Mesenchymal stem cell (in vitro differentiated cells and primary cell): ENCODE data around the gene KCNK15.

Experiments
- DNase-seq: peaks from one replicate; pipeline ENCODE4 v3.0.0-alpha.2; 2013
- H2AFZ ChIP-seq: one replicate; pipeline ENCODE4 v1.6.1; 2013; ENCODE audit warnings: low read depth, mild to moderate bottlenecking, control low read depth, inconsistent platforms, low read length, moderate library complexity
- H2AK5ac ChIP-seq: 2 replicates; pipeline ENCODE4 v1.6.1; 2013; ENCODE audit warnings: low read length, moderate library complexity, mild to moderate bottlenecking, inconsistent platforms; ENCODE audit not compliant: severe bottlenecking
- H2BK120ac ChIP-seq: one replicate; pipeline ENCODE4 v1.6.1; 2013; ENCODE audit warnings: low read depth, mild to moderate bottlenecking, inconsistent platforms, low read length, moderate library complexity
- H2BK12ac ChIP-seq, 2 experiments: one replicate each; pipeline ENCODE4 v1.6.1; 2013; ENCODE audit warnings: inconsistent platforms in 2 of 2, low read length in 2 of 2, mild to moderate bottlenecking in 2 of 2, moderate library complexity in 2 of 2, control low read depth in 1 of 2
- H2BK15ac ChIP-seq: one replicate; pipeline ENCODE4 v1.6.1; 2013; ENCODE audit warnings: mild to moderate bottlenecking, low read depth, inconsistent platforms; ENCODE audit not compliant: poor library complexity, severe bottlenecking
- H2BK5ac ChIP-seq: 2 replicates; pipeline ENCODE4 v1.6.1; 2013; ENCODE audit warnings: low read depth, mild to moderate bottlenecking, low read length, control low read depth, inconsistent platforms; ENCODE audit not compliant: poor library complexity, severe bottlenecking
- H3K14ac ChIP-seq, 2 experiments: one replicate each; pipeline ENCODE4 v1.6.1; 2013; ENCODE audit warnings: inconsistent platforms in 2 of 2, low read length in 2 of 2, control low read depth in 1 of 2, mild to moderate bottlenecking in 1 of 2, moderate library complexity in 1 of 2
- H3K18ac ChIP-seq, 2 experiments: one replicate each; pipeline ENCODE4 v1.6.1; 2013; ENCODE audit warnings: inconsistent platforms in 2 of 2, low read length in 2 of 2, control low read depth in 1 of 2, low read depth in 1 of 2, mild to moderate bottlenecking in 1 of 2
- H3K23ac ChIP-seq, 2 experiments: one replicate each; pipeline ENCODE4 v1.6.1; 2013; ENCODE audit warnings: inconsistent platforms in 2 of 2, low read length in 2 of 2, mild to moderate bottlenecking in 2 of 2, moderate library complexity in 2 of 2, control low read depth in 1 of 2
- H3K27ac ChIP-seq: 2 replicates; pipeline ENCODE4 v1.5.1; 2013; ENCODE audit warnings: mild to moderate bottlenecking, moderate library complexity, low read length, control low read depth, inconsistent platforms; ENCODE audit not compliant: poor library complexity, severe bottlenecking
- H3K27me3 ChIP-seq, 2 experiments: 2 replicates each; pipeline versions ENCODE4 v1.6.1 to v1.7.0; 2013; ENCODE audit warnings: low read length in 2 of 2, mild to moderate bottlenecking in 2 of 2, moderate library complexity in 2 of 2, control low read depth in 1 of 2, inconsistent platforms in 1 of 2; ENCODE audit not compliant: control insufficient read depth in 1 of 2, insufficient read depth in 1 of 2
- H3K36me3 ChIP-seq, 2 experiments: 2 replicates each; pipeline versions ENCODE4 v1.6.1 to v1.7.0; 2013; ENCODE audit warnings: low read length in 2 of 2, control low read depth in 1 of 2, inconsistent platforms in 1 of 2, low read depth in 1 of 2, mild to moderate bottlenecking in 1 of 2; ENCODE audit not compliant: insufficient read depth in 2 of 2, control insufficient read depth in 1 of 2
- H3K4ac ChIP-seq, 2 experiments: one replicate each; pipeline ENCODE4 v1.6.1; 2013; ENCODE audit warnings: inconsistent platforms in 2 of 2, low read length in 2 of 2, mild to moderate bottlenecking in 2 of 2, moderate library complexity in 2 of 2, control low read depth in 1 of 2, low read depth in 1 of 2
- H3K4me1 ChIP-seq: 2 replicates; pipeline ENCODE4 v1.6.1; 2013; ENCODE audit warnings: low read depth, low read length, control low read depth; ENCODE audit not compliant: control insufficient read depth, insufficient read depth
- H3K4me2 ChIP-seq: 2 replicates; pipeline ENCODE4 v1.6.1; 2013; ENCODE audit warnings: low read length, mild to moderate bottlenecking, inconsistent platforms; ENCODE audit not compliant: poor library complexity, severe bottlenecking
- H3K4me3 ChIP-seq, 2 experiments: 2 replicates each; pipeline versions ENCODE4 v1.5.1 to v1.7.0; 2013; ENCODE audit warnings: low read length in 2 of 2, mild to moderate bottlenecking in 2 of 2, control low read depth in 1 of 2, low read depth in 1 of 2; ENCODE audit not compliant: insufficient read depth in 1 of 2
- H3K79me1 ChIP-seq: replicated peaks from 2 replicates; pipeline ENCODE4 v1.6.1; 2013; ENCODE audit warnings: mild to moderate bottlenecking, control low read depth, low read length, inconsistent platforms; ENCODE audit not compliant: poor library complexity, severe bottlenecking
- H3K9ac ChIP-seq: 2 replicates; pipeline ENCODE4 v1.7.0; 2013; ENCODE audit warnings: mild to moderate bottlenecking, low read length, moderate library complexity
- H3K9me3 ChIP-seq: 2 replicates; pipeline ENCODE4 v1.7.0; 2013; ENCODE audit warnings: mild to moderate bottlenecking, low read length; ENCODE audit not compliant: control insufficient read depth
- H4K8ac ChIP-seq: one replicate; pipeline ENCODE4 v1.6.1; 2013; ENCODE audit warnings: inconsistent platforms, mild to moderate bottlenecking, low read length, moderate library complexity
- H4K91ac ChIP-seq: one replicate; pipeline ENCODE4 v1.6.1; 2013; ENCODE audit warnings: mild to moderate bottlenecking, low read length, inconsistent platforms
- WGBS: methylation state at CpG from one replicate; pipeline ENCODE4 v1.1.7; 2013; ENCODE audit warnings: mixed read lengths; 5-methylcytosine and 5-hydroxymethylcytosine counted together

KCNK15 gene

DNA sequence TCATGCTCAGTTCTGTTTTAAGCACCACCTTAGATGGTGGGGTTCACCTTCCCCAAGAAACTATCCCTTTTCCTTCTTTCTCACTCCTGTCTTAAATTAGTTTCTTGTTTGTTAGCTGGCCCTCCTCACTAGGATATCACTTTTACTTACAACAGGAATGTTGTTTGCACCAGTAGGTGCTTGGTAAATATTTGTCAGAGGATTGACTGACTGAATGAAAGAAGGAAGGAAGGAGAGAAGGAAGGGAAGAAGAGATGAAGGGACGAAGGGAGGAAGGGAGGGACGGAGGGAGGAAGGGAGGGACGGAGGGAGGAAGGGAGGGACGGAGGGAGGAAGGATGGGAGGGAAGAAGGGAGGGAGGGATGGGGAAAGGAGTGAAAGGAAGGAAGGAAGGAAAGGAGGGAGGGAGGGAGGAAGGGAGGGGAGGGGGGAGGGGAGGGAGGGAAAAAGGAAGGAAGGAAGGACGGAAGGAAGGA lies 505 bp upstream of the KCNK15 start:
- H4K91ac ChIP-seq: no peak overlapping the region
- no peak overlapping the region for H3K18ac ChIP-seq
- peak overlapping the region; percentile 78 for H3K9ac ChIP-seq
- peak overlapping the region in 1 of 2 experiments; percentile 80 for H3K4me3 ChIP-seq
- H3K79me1 ChIP-seq: no peaks in the 10 kb centered on the region
- H3K4me1 ChIP-seq: peaks cover 16% of the 10 kb centered on the region
- H2AFZ ChIP-seq: no peak overlapping the region
- no peak overlapping the region for H2BK15ac ChIP-seq
- peaks cover 10 to 74% of the 10 kb centered on the region in 2 experiments for H3K27me3 ChIP-seq
- H2BK12ac ChIP-seq: no peak overlapping the region
- no peak overlapping the region for H2BK120ac ChIP-seq
- no peak overlapping the region for H3K27ac ChIP-seq
- 51% methylated on average over 4 of the region's 5 CpGs for WGBS
- H4K8ac ChIP-seq: no peak overlapping the region
- no peak overlapping the region for H2AK5ac ChIP-seq
- no peak overlapping the region for H3K14ac ChIP-seq
- no peaks in the 10 kb centered on the region for H3K9me3 ChIP-seq
- peaks cover 0 to 2% of the 10 kb centered on the region in 2 experiments for H3K36me3 ChIP-seq
- DNase-seq: no peak
- H3K4ac ChIP-seq: no peak overlapping the region
- H3K4me2 ChIP-seq: peak overlapping the region; percentile 96
- no peak overlapping the region for H3K23ac ChIP-seq
- no peak overlapping the region for H2BK5ac ChIP-seq

DNA sequence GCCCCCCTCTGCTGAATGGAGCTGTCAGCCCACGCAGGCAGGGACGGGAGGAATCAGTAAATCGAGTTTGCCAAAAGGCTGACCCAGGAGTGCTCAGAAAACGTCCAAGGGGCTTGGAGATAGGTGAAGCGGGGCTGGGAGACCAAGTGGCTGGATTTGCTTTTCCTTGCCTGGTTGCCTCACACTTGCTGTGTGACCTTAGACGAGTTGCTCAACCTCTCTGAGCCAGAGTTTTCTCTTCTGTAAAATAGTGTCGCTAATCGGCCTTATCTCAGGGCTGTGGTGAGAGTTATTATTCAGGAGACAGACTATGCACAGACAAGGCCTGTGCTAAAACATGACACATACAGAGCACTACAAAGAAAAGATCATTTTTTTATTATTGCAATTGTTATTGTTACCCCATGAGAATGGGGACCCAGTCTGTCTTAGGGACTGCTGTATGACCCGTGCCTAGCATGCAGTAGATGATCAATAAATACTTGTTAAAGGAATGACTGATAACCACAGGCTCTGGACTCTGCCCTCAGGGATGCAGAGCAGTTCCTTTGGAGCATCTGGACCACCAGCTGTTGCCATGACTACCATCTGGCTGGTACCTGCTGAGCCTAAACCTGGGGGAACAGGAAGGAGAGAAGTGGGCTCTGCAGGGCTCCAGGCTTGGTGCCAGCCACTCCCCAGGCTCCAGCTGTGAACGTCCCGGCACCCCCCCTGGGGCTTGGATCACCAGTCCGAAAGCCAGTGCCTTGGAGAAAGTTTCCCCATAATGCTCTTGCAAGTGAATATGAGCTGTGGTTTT lies 901 bp downstream of the KCNK15 start:
- Histone ChIP-seq H3K79me1 (no peaks in the 10 kb centered on the region), H3K27me3 (peaks cover 20 to 74% of the 10 kb centered on the region in 2 experiments), H3K36me3 (peaks cover 0 to 4% of the 10 kb centered on the region in 2 experiments), H3K4me1 (peaks cover 19% of the 10 kb centered on the region), H3K14ac (no peak overlapping the region), H3K4me2 (peak overlapping the region; percentile 96), H3K27ac (no peak overlapping the region), H3K9me3 (no peaks in the 10 kb centered on the region), H2AK5ac (no peak overlapping the region), H2BK15ac (no peak overlapping the region), H2AFZ (no peak overlapping the region), H3K9ac (peak overlapping the region; percentile 78), H3K18ac (no peak overlapping the region), H3K4me3 (peak overlapping the region; percentile 51 to 80), H4K91ac (no peak overlapping the region), H2BK120ac (no peak overlapping the region), H3K23ac (peak overlapping the region in 1 of 2 experiments; percentile 96), H3K4ac (no peak overlapping the region), H2BK12ac (no peak overlapping the region), H2BK5ac (no peak overlapping the region), H4K8ac (no peak overlapping the region)
- DNase-seq: no peak
- 24% methylated on average over 10 of the region's 12 CpGs for whole genome bisulfite sequencing

DNA sequence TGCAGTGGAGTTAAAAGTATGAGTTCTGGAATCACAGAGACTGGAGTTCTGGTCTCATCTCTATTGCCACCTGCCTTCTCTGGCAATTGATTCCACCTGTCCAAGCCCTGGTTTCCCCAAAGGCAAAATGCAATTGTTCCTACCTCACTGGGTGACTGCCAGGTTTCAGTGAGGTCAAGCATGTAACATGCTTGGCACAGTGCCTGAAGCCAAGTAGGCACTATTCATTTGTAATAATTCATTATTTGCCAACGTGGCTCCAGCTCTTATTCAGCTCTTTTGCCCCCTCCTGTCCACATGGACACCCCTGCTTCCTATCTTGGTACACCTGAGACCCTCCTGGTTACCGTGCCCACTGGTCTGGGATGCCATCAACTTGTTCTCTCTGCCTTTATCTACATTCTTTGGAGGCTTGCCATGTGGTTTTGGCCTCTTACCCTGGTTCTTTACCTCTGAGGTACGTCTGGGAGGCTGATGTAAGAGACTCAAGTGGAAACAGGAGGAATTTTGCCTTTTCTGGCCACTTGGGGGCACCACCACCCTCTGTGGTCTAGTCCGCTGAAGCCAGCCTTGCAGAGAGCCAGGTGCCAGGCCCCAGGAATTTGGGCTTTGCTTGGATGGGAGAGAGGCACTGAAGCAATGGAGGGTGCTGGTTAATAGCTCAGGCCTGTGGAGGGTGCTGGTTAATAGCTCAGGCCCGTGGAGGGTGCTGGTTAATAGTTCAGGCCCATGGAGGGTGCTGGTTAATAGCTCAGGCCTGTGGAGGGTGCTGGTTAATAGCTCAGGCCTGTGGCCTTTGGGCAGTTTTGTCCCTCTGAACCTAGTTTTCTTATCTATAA lies 1.7 kb downstream of the KCNK15 start:
- Histone ChIP-seq H4K8ac (no peak overlapping the region), H3K27me3 (peaks cover 28 to 74% of the 10 kb centered on the region in 2 experiments), H4K91ac (no peak overlapping the region), H3K14ac (no peak overlapping the region), H2BK5ac (no peak overlapping the region), H3K4me2 (no peak overlapping the region), H3K18ac (no peak overlapping the region), H3K9me3 (no peaks in the 10 kb centered on the region), H3K4me3 (peak overlapping the region in 1 of 2 experiments; percentile 80), H3K9ac (peak overlapping the region; percentile 78), H2AFZ (no peak overlapping the region), H3K27ac (no peak overlapping the region), H2BK12ac (no peak overlapping the region), H2AK5ac (no peak overlapping the region), H3K36me3 (peaks cover 0 to 4% of the 10 kb centered on the region in 2 experiments), H3K4me1 (peaks cover 19% of the 10 kb centered on the region), H3K23ac (no peak overlapping the region), H2BK120ac (no peak overlapping the region), H3K4ac (no peak overlapping the region), H3K79me1 (no peaks in the 10 kb centered on the region), H2BK15ac (no peak overlapping the region)
- DNase-seq: peak; percentile 68
- WGBS: 21% methylated on average over 4 of the region's 5 CpGs

DNA sequence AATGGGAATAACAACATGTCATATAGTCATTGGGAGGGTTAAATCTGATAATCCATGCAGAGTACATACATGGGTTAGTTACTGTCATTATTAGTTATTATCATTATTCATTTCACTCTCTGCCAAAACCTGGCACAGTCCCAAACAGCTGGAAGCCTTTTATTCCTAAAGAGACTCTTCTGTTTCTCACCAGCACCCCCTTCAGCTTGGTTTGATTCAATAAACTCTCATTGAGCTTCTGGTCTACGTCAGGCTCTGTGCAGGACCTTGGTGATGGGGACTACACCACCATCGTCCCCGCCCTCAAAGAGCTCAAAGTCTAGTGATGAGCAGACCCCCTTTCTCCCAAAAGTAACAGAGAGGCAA lies 2.3 kb downstream of the KCNK15 start:
- DNase-seq: no peak
- Histone ChIP-seq H4K91ac (no peak overlapping the region), H3K18ac (no peak overlapping the region), H3K9me3 (no peaks in the 10 kb centered on the region), H3K4me1 (peaks cover 19% of the 10 kb centered on the region), H3K27ac (no peak overlapping the region), H2AK5ac (no peak overlapping the region), H3K4me3 (no peak overlapping the region), H3K79me1 (no peaks in the 10 kb centered on the region), H3K9ac (peak overlapping the region; percentile 19), H3K36me3 (peaks cover 0 to 4% of the 10 kb centered on the region in 2 experiments), H2BK5ac (no peak overlapping the region), H2BK120ac (no peak overlapping the region), H4K8ac (no peak overlapping the region), H2BK15ac (no peak overlapping the region), H3K4me2 (no peak overlapping the region), H3K14ac (no peak overlapping the region), H2AFZ (no peak overlapping the region), H2BK12ac (no peak overlapping the region), H3K27me3 (peaks cover 34 to 74% of the 10 kb centered on the region in 2 experiments), H3K4ac (no peak overlapping the region), H3K23ac (no peak overlapping the region)
- 69% methylated on average over 2 of the region's 3 CpGs for WGBS
